ENCODE data around the gene PTPN23.

DNA sequence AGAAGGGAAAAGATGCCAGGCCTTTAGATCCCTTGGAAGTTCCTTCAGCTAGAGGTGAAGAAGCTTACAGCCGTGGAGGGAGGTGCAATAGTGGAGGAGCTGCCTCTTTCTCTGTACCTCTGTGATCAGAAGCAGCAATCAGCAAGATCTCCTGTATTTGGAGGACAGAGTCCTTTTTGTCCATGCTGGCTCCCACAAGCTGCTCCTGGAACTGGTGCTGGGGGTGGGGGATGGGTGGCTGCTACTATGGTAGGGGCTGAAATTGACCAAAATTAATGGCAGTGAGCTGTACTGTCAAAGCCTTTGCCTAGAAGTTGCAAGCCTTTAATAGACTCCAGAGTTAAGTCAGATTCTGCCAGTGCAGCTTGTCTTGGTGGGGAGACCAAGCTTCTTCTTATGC is 18.2 kb downstream of the PTPN23 start:
- TF ChIP-seq, protein P1, sequence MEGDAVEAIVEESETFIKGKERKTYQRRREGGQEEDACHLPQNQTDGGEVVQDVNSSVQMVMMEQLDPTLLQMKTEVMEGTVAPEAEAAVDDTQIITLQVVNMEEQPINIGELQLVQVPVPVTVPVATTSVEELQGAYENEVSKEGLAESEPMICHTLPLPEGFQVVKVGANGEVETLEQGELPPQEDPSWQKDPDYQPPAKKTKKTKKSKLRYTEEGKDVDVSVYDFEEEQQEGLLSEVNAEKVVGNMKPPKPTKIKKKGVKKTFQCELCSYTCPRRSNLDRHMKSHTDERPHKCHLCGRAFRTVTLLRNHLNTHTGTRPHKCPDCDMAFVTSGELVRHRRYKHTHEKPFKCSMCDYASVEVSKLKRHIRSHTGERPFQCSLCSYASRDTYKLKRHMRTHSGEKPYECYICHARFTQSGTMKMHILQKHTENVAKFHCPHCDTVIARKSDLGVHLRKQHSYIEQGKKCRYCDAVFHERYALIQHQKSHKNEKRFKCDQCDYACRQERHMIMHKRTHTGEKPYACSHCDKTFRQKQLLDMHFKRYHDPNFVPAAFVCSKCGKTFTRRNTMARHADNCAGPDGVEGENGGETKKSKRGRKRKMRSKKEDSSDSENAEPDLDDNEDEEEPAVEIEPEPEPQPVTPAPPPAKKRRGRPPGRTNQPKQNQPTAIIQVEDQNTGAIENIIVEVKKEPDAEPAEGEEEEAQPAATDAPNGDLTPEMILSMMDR (IDR thresholded peaks at IDR 0.05; ENCODE audit: poor library complexity): no peak
- no peak for TF ChIP-seq EZH2phosphoT487 (IDR thresholded peaks at IDR 0.05; ENCODE audit: low read depth, severe bottlenecking, unreplicated experiment)
- no peak for TF ChIP-seq EZH2 (IDR thresholded peaks at IDR 0.05; ENCODE audit: borderline replicate concordance)
